Measurements from ENCODE around the gene ATRIP.

- TF ChIP-seq EZH2 (IDR thresholded peaks at IDR 0.05) = no peak
- TF ChIP-seq FOXP2 (optimal IDR thresholded peaks at IDR 0.05; ENCODE audit: control extremely low read depth, extremely low read length, insufficient read depth) = no peak
- TF ChIP-seq POLR2AphosphoS5 (IDR thresholded peaks at IDR 0.05; ENCODE audit: borderline replicate concordance, low read depth, low read length) = no peak
Measured at GRCh38 chr3:48423883-48424695, 22.4 kb upstream of the ATRIP start.
